HepG2 (cell line): ENCODE results near the gene PHLDB1. TPM values are rescaled to one million over a fixed set of nuclear protein-coding genes. Genes with fewer than 3 reads are reported as not detected.

Source experiments
- ATAC-seq: fragments of 200-7000 bp; cut with Tn5 transposase; 3 replicates; pipeline ENCODE4 v1.9.1; 2020; ENCODE audit warnings: mild to moderate bottlenecking, moderate library complexity
- BruUV-seq: library from RNA; stranded (reverse); fragments of 400-500 nt; replicated peaks from 2 replicates; lab custom pipeline; 2021; lab: Mats Ljungman, UMichigan
- CTCF ChIA-PET: fragments of 300-600 bp; formaldehyde crosslinking; extraction: SDS; loops from one replicate; lab custom pipeline; 2021; ENCODE audit warnings: low total read pairs, inconsistent platforms, low intra/inter-chr PET ratio; lab: Yijun Ruan, JAX
- POLR2A ChIA-PET: fragments of 350-600 bp; sonication (Branson Sonifier 250); formaldehyde crosslinking; loops from one replicate; lab custom pipeline; 2020; ENCODE audit warnings: antibody characterized with exemption, inconsistent platforms; lab: Yijun Ruan, JAX
- DNase-seq: peaks from one replicate; pipeline ENCODE4 v3.0.0-alpha.2; 2015; ENCODE audit warnings: low spot score
- FAIRE-seq: peaks from 3 replicates; lab custom pipeline; 2011; peaks lifted over from hg19 to GRCh38; lab: Jason Lieb, UNC
- H2AFZ ChIP-seq: one replicate; pipeline ENCODE4 v1.6.1; 2011; ENCODE audit warnings: low read length, inconsistent platforms
- H3K27ac ChIP-seq: fragments of 300-600 bp; 3 replicates; pipeline ENCODE4 v1.8.0; 2011; ENCODE audit warnings: mixed run types, mild to moderate bottlenecking, mixed read lengths, low read length, inconsistent platforms; ENCODE audit not compliant: insufficient read depth; ENCODE audit errors: extremely low read length
- H3K27me3 ChIP-seq, 2 experiments: fragments of 200-600 bp in 1 of 2; 2 replicates in 1 of 2; 3 replicates in 1 of 2; pipeline versions ENCODE4 v1.6.0 to v1.8.0; 2011; ENCODE audit warnings: low read length in 2 of 2, mild to moderate bottlenecking in 2 of 2, moderate library complexity in 2 of 2, inconsistent platforms in 1 of 2; ENCODE audit not compliant: insufficient read depth in 2 of 2, control insufficient read depth in 1 of 2
- H3K36me3 ChIP-seq, 2 experiments: fragments of 200-600 bp in 1 of 2; replicated peaks in 1 of 2; 2 replicates in 1 of 2; 3 replicates in 1 of 2; pipeline versions ENCODE4 v1.5.1 to v1.8.0; 2011; ENCODE audit warnings: low read length in 2 of 2, inconsistent platforms in 1 of 2; ENCODE audit not compliant: insufficient read depth in 2 of 2, control insufficient read depth in 1 of 2
- H3K4me1 ChIP-seq: 2 replicates; pipeline ENCODE4 v1.5.1; 2012; ENCODE audit warnings: low read length, inconsistent platforms; ENCODE audit not compliant: insufficient read depth
- H3K4me2 ChIP-seq: 2 replicates; pipeline ENCODE4 v1.6.0; 2011; ENCODE audit warnings: low read depth, low read length, inconsistent platforms
- H3K4me3 ChIP-seq, 3 experiments: fragments of 200-600 bp in 1 of 3; sonication (generic), shearing (Covaris generic) in 1 of 3; replicated peaks in 1 of 3; 2 replicates each; pipeline ENCODE4 v1.5.1; 2011 to 2016; ENCODE audit warnings: low read length in 3 of 3, inconsistent platforms in 2 of 3, low read depth in 2 of 3, mild to moderate bottlenecking in 2 of 3, control low read depth in 1 of 3, mixed read lengths in 1 of 3; ENCODE audit not compliant: insufficient read depth in 1 of 3
- H3K79me2 ChIP-seq: one replicate; pipeline ENCODE4 v1.6.1; 2011; ENCODE audit warnings: low read length, inconsistent platforms; ENCODE audit not compliant: insufficient read depth
- H3K9ac ChIP-seq: 2 replicates; pipeline ENCODE4 v1.6.0; 2011; ENCODE audit warnings: mild to moderate bottlenecking, low read depth, low read length, inconsistent platforms; ENCODE audit not compliant: insufficient read depth
- H3K9me3 ChIP-seq: 2 replicates; pipeline ENCODE4 v1.5.1; 2012; ENCODE audit warnings: mild to moderate bottlenecking, low read length
- H4K20me1 ChIP-seq: 2 replicates; pipeline ENCODE4 v1.6.0; 2011; ENCODE audit warnings: inconsistent platforms, mild to moderate bottlenecking, low read length, moderate library complexity; ENCODE audit not compliant: insufficient read depth
- AGO2 ChIP-seq: fragments of 200-400 bp; formaldehyde crosslinking; optimal IDR thresholded peaks from 2 replicates; pipeline ENCODE3; 2017; ENCODE audit warnings: mild to moderate bottlenecking, low read depth, low read length, moderate library complexity
- BCL3 ChIP-seq: sonication (generic); formaldehyde crosslinking; IDR thresholded peaks from 2 replicates; pipeline ENCODE4 v1.5.1; 2020; ENCODE audit warnings: mild to moderate bottlenecking, missing genetic modification reagents, moderate library complexity
- GTF3A ChIP-seq: sonication (generic); formaldehyde crosslinking; conservative IDR thresholded peaks from 2 replicates; pipeline ENCODE4 v1.4.0; 2020; ENCODE audit warnings: mild to moderate bottlenecking, missing genetic modification reagents
- IRF9 ChIP-seq: sonication (generic); formaldehyde crosslinking; IDR thresholded peaks from 2 replicates; pipeline ENCODE4 v1.8.0; 2022; ENCODE audit warnings: missing genetic modification reagents, mild to moderate bottlenecking, borderline replicate concordance
- NCOA1 ChIP-seq: sonication (generic); formaldehyde crosslinking; IDR thresholded peaks from 2 replicates; pipeline ENCODE4 v1.9.0; 2021; ENCODE audit warnings: missing genetic modification reagents
- REL ChIP-seq: sonication (generic); formaldehyde crosslinking; conservative IDR thresholded peaks from 2 replicates; pipeline ENCODE4 v1.8.0; 2022; ENCODE audit warnings: mild to moderate bottlenecking, missing genetic modification reagents, moderate library complexity
- SUZ12 ChIP-seq: fragments of 150-350 bp; IDR thresholded peaks from 2 replicates; pipeline ENCODE4 v1.6.1; 2014; ENCODE audit warnings: low read depth, low read length
- THAP8 ChIP-seq: sonication (generic); formaldehyde crosslinking; IDR thresholded peaks from 2 replicates; pipeline ENCODE4 v1.5.1; 2020; ENCODE audit warnings: missing genetic modification reagents, mild to moderate bottlenecking, borderline replicate concordance
- ZNF772 ChIP-seq: sonication (generic); formaldehyde crosslinking; IDR thresholded peaks from 2 replicates; pipeline ENCODE4 v1.5.0; 2020; ENCODE audit warnings: mild to moderate bottlenecking, missing genetic modification reagents
- WGBS: methylation state at CpG from one replicate; pipeline ENCODE4 v1.1.6; 2017; ENCODE audit warnings: low lambda C conversion rate; 5-methylcytosine and 5-hydroxymethylcytosine counted together
- in situ Hi-C: cut with HindIII; loops from 2 replicates; pipeline ENCODE4 v1.10.0; 2017; ENCODE audit warnings: low pct_unique_long_range_greater_than_20kb; ENCODE audit not compliant: extremely low pct_ligation_motif_present
- intact Hi-C: fragments of 100-400 bp; cut with micrococcal nuclease; formaldehyde crosslinking; loops from one replicate; pipeline ENCODE4 v1.10.0; 2022; ENCODE audit not compliant: unreplicated experiment
- polyA plus RNA-seq, 8 experiments: library from polyadenylated mRNA; depleted of rRNA in 3 of 8; stranded (reverse) in 7 of 8; unstranded in 1 of 8; fragments of >200 nt; fragmentation: Illumina TruSeq in 4 of 8; extraction: Trizol in 4 of 8; gene quantifications; 2 replicates each; pipeline versions ENCODE4 v1.2.1 to v1.2.3, GENCODE V29; 2011 to 2016; ENCODE audit warnings: low read depth in 4 of 8, missing spikeins in 1 of 8, mixed read lengths in 1 of 8; ENCODE audit not compliant: insufficient read depth in 1 of 8
- total RNA-seq, 5 experiments: library from RNA; depleted of rRNA; stranded (reverse); fragments of >200 nt; fragmentation: Illumina TruSeq; extraction: Trizol; gene quantifications; 2 replicates each; pipeline ENCODE4 v1.2.3, GENCODE V29; 2016; ENCODE audit warnings: low read depth in 1 of 5

PHLDB1 gene
- total and polyA plus RNA-seq, 2 of the 13 experiments (the other 11 are each of a cell fraction or from before 2014, with no cell fraction given): 13.8 to 14.2 TPM

- Histone ChIP-seq H3K36me3 (no peaks in the 10 kb centered on the region), H3K4me3 (no peak overlapping the region), H3K4me1 (peaks cover 48% of the 10 kb centered on the region), H3K27ac (no peak overlapping the region), H3K9me3 (no peaks in the 10 kb centered on the region), H3K9ac (no peak overlapping the region), H4K20me1 (no peaks in the 10 kb centered on the region), H2AFZ (no peak overlapping the region), H3K27me3 (no peaks in the 10 kb centered on the region), H3K79me2 (no peaks in the 10 kb centered on the region), H3K4me2 (no peak overlapping the region)
- POLR2A ChIA-PET: interaction anchor here (0.6 to 3.0 kb wide), 2 partner anchors 12 to 16 kb away, joined by 3 to 14 read pairs; no protein-coding TSS in a partner anchor
- FAIRE-seq (no peak), ATAC-seq (no peak), DNase-seq (no peak)
- intact Hi-C loops: no loop called here
- CTCF ChIA-PET: no interaction called here
- no TSS peak for BruUV-seq
- 99% methylated on average over 6 of the region's 6 CpGs for WGBS
- TF ChIP-seq REL (no peak), NCOA1 (no peak), THAP8 (CRISPR knock-in tag) (no peak), IRF9 (CRISPR knock-in tag) (no peak), GTF3A (CRISPR knock-in tag) (no peak), BCL3 (no peak), AGO2 (no peak), ZNF772 (CRISPR knock-in tag) (no peak), SUZ12 (no peak)
- in situ Hi-C loops: no loop called here
Observed at GRCh38 chr11:118677977-118678376, 70.6 kb downstream of the PHLDB1 start.
